CD4-positive, alpha-beta T cell treated with Interleukin-17A for 1 hour (primary cell): Measurements from ENCODE around the gene GTF2A1.

Experiments
- DNase-seq: peaks from one replicate; pipeline ENCODE4 v3.0.0-alpha.2; 2020

Gene GTF2A1

DNA sequence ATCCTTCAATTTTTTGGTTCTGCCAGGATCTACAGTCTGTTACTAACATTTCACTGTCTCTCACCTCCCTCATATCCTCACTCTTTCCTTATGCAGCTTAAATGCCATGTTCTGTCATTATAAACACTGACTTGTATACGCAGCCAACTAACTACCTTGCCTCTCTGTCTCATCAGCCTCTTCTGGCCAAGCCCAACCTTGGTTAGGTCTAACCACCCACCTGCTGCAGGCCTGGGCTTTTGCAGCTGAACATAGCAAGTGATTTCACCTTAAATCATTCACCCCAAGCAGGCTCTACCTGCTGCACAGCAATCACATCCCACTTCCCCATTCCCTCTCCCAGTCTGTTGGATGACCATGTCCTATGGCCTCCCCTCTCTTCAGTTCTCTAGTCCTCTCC, 91.5 kb downstream of the GTF2A1 start:
- no peak for DNase-seq

DNA sequence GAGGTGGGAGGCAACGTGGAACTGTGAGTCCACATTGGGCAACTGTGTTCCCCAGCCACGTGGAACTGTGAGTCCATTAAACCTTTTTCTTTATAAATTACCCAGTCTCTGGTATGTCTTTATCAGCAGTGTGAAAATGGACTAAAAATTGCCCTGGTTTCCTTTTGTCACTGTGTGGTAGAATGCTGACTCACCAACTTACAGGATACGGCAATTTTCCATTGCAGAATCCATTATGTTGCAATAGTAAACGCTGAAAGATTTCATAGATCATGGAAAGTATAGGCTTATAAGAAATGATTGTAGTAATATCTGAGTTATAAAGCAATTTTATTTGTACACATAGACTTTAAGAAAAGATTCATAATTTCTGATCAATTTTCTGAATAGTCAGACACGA, 93.0 kb downstream of the GTF2A1 start:
- no peak for DNase-seq

DNA sequence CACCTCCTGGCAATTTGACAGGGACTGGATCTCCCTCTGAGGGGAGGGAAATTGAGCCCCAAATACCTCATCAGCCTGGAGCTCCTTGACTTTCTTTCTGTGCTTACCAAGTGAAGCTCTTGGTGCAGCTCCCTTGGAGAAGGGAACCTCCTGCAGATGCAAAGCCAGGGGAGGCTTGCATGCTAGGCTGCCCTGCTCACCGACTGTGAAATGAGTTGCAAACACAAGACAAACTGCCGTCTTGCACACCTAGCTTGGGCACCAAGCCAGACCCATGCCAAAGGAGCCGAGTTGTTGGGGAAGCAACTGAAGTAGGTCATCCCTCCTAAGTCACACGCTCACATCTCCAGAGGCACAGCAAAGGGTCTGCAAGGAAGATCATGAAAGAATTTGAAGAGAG, 95.2 kb downstream of the GTF2A1 start:
- DNase-seq, result no peak
